GM18870 (cell line): ENCODE data around the gene SMAP1.
"Not testable (repeated sequence)": the region's sequence is repeated elsewhere in the genome, so short reads cannot be mapped to it uniquely, and the experiment has no call there.

Source experiments
- ATAC-seq: cut with Tn5 transposase; IDR thresholded peaks from one replicate; pipeline ENCODE4 v1.9.1; 2021; ENCODE audit warnings: moderate library complexity; ENCODE audit not compliant: unreplicated experiment

Gene SMAP1

DNA sequence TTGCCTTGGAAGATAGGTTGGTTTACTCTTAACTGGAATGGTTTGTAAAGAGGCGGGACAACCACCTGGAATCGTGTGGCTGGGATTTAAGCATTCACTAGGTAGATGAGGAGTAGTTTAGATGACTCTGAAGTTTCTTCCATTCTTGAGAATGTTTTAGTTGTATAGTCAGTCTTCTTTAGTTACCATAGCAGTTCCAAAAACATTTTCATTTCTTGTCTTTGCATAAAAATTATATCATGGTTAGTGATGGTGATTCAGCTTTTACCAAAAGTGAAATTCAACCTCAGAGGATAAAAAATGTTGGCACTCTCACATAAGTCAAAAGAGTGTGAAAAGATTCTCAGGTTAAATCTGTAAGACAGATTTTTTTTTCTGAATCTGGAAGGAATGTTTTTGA, 70.3 kb downstream of the SMAP1 start:
- ATAC-seq: no peak

- ATAC-seq: no peak
These were observed 71.9 kb downstream of the SMAP1 start for GRCh38 chr6:70739534-70739933.

DNA sequence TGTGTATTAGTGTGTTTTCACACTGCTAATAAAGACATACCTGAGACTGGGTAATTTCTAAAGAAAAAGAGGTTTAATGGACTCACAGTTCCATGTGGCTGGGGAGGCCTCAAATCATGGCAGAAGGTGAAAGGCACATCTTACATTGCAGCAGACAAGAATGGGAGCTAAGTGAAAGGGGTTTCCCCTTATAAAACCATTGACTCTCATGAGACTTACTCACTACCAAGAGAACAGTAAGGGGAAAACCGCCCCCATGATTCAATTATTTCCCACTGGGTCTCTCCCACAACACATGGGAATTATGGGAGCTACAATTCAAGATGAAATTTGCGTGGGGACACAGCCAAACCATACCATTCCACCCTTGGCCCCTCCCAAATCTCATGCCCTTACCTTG, 73.1 kb downstream of the SMAP1 start:
- not testable (repeated sequence) for ATAC-seq

DNA sequence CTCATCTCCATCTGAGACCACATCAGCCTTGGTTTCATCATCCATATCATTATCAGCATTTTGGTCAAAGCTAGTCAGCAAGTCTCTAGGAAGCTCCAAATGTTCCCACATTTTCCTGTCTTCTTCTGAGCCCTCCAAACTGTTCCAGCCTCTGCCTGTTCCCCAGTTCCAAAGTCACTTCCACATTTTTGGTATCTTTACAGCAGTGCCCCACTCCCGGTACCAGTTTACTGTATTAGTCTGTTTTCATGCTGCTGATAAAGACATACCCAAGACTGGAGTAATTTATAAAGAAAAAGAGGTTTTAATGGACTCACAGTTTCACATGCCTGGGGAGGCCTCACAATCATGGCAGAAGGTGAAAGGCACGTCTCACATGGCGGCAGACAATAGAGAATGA, 74.8 kb downstream of the SMAP1 start:
- not testable (repeated sequence) for ATAC-seq

- ATAC-seq: no peak
These were observed 86.2 kb downstream of the SMAP1 start for GRCh38 chr6:70753870-70754380.

GRCh38 chr6:70758883-70759282, 91.2 kb downstream of the SMAP1 start:
- ATAC-seq: no peak

DNA sequence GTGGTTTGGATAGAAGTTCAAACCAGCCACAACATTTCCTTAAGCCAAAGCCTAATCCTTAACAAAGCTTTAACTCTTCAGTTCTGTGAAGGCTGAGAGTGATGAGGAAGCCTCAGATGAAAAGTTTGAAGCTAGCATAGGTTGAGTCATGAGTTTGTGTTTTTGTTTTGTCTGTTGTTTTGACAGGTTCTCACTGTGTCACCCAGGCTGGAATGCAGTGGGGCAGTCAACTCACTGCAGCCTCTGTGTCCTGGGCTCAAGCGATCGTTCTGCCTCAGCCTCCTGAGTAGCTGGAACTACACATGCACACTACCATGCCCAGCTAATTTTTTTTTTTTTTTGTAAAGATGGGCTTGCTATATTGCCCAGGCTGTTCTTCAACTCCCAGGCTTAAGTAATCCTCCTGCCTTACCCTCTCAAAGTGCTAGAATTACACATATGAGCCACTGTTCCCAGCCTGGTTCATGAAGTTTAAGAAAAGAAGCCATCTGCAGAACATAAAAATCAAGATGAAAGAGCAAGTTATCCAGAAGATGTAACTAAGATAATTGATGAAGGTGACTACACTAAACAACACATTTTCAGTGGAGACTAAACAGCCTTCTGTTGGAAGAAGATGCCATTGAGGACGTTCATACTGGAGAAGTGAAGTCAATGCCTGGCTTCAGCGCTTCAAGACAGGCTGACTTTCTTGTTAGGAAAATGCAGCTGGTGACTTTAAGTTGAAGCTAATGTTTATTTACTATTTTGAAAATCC, 96.2 kb downstream of the SMAP1 start:
- ATAC-seq: no peak

GRCh38 chr6:70764706-70765105, 97.0 kb downstream of the SMAP1 start:
- ATAC-seq: no peak

GRCh38 chr6:70771351-70771750, 103.7 kb downstream of the SMAP1 start:
- not testable (repeated sequence) for ATAC-seq

DNA sequence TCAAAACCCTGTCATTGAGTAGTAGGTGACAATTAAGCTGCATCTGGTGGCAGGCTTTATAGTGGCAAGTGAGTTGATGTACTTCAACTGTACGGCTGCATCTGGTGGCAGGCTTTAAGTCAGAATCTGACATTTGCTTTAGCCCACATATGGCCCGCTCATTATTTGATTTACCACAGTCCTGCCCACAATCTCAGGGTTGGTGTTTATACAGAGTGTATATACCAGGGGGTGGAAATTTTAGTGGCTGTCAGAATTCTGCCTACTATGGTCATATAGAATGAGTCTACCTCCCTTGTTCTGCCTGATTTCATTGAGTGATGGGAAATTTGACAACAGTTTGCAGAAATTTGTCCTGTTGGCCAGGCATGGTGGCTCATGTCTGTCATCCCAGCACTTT, 112.3 kb downstream of the SMAP1 start:
- ATAC-seq: no peak

- no peak for ATAC-seq
These were observed 123.0 kb downstream of the SMAP1 start for GRCh38 chr6:70790483-70791224.

- ATAC-seq: peak; percentile 99
These were observed 129.9 kb downstream of the SMAP1 start for GRCh38 chr6:70797625-70798024.

DNA sequence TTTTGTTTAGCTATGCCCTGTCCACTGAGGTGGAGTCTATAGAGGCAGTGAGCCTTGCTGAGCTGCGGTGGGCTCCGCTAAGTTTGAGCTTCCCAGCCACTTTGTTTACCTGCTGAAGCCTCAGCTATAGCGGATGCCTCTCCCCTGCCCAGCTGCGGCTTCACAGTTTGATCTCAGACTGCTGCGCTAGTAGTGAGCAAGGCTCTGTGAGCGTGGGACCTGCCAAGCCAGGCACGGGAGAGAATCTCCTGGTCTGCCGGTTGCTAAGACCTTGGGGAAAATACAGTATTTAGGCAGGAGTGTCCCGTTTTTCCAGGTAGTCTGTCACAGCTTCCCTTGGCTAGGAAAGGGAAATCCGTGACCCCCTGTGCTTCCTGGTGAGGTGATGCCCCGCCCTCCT, 138.4 kb downstream of the SMAP1 start:
- no peak for ATAC-seq

- ATAC-seq: no peak
These were observed 144.1 kb downstream of the SMAP1 start for GRCh38 chr6:70811788-70812187.

DNA sequence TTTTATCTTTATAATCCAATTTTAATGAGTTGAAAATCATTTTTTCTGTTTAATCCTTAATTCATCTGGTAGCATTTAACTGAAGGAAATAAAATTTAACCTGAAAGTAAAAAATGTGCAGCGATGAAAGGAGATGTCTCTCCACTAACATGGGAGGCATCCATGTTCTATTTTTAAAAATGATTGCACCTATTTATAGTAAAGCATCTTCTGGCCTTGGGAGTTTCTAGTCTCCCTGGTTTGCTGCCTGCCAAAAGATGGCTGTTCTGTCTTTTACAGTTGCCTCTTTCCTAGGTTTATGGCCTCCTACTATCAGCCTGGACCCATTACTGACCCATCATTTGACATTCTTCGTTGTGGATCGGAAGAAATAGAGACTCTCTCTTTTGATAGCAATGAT, 146.2 kb downstream of the SMAP1 start:
- no peak for ATAC-seq

DNA sequence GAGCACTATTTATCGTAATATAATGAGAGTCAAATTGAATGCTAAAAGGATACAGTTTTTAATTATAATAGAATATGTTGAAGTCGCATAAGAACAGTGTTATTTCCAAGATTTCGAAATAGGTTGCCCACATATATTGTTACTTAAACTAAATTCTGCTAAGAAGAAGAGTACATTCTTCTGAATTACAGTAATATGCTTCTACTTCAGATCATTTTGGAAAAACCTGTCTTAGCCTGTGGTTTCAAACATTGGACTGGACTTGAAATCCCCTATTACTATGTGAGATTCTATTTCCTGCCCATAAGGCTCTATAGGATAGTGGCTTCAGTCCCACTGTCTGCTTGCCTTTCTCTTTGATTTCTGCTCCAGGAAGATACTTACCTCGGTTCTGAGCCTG, 152.0 kb downstream of the SMAP1 start:
- no peak for ATAC-seq

DNA sequence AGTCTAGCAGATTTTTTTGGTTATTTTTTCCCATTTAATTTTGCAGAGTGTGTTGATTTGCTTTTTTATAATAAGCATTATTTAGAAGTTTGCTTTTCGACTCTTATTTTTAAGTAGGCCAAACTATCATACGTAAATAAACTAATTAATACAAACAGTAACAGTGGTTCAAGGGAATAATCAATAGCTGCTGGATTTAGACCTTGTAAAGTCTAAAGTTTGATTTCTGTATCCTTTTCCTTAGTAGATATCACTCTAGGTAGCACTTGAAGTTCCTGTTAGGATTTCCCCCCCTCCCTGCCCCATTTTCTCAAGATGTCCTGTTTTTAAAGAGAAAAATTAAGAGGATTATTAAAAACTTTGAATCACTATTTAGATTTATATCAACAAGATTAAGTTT, 153.1 kb downstream of the SMAP1 start:
- ATAC-seq: no peak

DNA sequence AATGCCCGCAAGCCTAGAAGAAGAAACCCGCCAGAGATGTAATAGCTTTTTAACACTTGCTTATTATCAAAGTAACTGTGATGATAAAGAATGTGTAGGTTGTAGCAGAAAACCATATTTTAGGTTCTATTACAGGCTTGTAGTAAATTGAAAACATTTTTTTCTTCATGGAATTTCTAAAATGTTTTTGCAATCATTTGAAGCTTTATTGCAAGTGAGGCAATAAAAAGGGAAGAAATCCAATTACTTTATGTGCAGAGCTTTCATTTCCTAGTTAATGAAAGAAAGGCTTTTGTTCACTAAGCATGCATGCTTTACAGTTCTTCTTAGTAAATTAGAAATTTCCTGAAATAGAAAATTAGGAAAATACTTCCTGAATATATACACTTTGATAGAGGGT, 154.1 kb downstream of the SMAP1 start:
- ATAC-seq: no peak

DNA sequence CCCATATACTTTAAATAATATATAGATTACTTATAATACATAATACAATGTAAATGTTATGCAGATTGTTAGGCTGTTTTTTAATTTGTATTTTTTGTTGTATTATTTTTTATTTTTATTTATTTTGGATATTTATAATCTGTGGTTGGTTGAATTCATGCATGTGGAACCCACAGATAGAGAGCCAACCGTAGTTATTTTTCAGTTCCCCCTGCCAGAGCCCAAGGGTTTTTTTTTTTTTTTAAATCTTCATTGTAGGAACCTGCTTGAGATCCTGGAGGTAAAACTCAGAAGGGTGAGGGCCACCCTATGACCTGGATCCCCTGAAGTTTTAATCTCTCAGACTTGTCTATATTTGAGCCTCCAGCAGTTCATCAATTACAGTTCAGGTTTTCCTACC, 156.0 kb downstream of the SMAP1 start:
- no peak for ATAC-seq

GRCh38 chr6:70831427-70831826, 163.7 kb downstream of the SMAP1 start:
- ATAC-seq: no peak

- ATAC-seq: no peak
These were observed 166.8 kb downstream of the SMAP1 start for GRCh38 chr6:70834520-70834919.

DNA sequence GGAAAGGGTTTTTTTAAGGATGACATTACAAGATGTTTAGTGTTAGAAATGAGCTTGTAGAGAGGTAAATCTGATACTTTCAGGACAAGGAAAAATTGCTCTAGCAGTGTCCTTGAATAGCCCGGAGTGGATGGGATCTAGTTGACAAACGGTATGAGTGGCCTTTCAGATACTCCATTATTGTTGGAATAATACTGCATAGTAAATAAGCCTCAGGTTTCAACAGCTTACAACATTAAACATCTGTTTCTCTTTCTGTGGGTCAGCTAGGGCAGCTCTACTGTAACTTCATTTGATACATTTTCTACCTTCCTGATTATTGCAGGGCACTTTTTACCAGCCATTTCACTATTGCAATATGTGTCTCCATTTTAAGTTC, 171.2 kb downstream of the SMAP1 start:
- no peak for ATAC-seq
